ENCODE data around the gene COL4A1.
"Not testable (repeated sequence)": the region's sequence is repeated elsewhere in the genome, so short reads cannot be mapped to it uniquely, and the experiment has no call there.

Gene COL4A1

DNA sequence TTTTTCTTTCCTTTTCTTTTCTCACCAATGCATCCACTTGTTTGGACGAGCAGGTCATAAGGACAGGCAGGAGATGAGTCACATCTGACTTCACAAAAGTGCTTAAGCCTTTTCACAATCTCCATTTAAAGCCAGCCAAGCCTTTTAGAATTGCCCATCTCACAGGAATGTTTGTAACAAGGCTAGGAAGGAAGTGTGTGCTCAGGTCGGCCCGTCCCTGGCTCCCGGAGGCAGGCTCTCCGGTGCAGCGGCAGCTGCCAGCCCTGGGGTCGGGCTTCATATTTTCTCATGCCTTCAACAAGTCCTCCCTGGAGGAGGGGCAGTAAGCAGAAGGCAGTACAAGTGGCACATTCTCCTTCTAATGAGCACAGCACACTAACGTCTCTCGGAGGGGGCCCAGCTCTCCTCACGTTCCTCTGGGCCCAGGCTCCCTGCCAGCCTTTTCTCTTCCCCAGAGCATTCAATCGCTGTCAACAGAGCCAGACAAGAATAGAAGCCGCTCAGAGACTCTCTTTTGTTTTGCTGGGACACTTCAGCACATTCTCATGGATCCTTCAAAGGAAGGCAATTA, 180.5 kb downstream of the COL4A1 start:
- no peak for DNase-seq

DNA sequence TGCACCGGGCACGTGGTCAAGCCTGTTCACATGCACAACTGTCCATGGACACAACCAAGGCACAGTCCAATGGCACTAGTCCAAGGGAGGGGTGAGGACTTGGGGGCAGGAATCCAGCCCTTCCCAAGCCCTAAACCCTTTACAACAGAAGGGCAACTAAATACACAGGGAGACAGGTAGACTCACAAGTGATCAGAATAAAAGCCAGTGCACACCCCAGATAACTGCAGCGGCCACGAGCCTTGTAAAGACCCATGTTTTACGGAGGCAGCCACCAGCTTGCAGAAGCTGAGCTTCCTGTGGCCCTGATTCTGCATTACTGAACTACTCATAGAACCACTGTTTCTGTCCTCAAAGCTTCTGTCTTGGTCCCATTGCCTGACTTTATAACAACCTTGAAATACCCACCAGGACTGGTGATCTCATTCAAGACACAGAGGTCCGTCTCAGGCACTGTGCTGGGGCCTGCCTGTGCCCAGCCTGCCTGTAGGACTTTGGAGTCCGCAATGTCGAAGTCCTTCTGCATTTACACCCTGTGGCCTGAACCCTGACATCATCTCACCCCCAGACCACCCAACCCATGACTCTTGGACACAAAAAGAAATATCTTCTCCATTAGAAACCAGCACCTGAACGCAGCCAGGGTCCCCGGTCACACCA, 181.2 kb downstream of the COL4A1 start:
- no peak for DNase-seq

DNA sequence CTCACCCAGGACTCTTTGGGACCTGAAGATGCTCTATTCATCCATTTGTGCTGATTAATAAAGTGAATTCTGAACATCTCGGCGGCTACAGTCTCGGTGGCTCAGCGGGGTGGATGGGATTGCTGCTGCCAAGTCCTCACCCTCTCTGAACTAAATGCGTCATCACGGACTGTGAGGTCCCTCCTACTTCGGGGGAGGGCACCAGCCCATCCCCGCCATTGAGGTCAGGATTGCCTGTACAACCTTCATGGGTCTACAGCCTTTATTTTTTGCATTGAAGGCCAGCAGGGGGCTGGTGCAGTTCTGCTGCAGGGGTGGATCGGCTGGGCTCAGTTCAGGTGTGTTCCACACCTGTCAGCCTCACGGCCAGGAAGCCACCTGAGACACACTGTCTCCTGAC, 181.8 kb downstream of the COL4A1 start:
- DNase-seq: no peak

DNA sequence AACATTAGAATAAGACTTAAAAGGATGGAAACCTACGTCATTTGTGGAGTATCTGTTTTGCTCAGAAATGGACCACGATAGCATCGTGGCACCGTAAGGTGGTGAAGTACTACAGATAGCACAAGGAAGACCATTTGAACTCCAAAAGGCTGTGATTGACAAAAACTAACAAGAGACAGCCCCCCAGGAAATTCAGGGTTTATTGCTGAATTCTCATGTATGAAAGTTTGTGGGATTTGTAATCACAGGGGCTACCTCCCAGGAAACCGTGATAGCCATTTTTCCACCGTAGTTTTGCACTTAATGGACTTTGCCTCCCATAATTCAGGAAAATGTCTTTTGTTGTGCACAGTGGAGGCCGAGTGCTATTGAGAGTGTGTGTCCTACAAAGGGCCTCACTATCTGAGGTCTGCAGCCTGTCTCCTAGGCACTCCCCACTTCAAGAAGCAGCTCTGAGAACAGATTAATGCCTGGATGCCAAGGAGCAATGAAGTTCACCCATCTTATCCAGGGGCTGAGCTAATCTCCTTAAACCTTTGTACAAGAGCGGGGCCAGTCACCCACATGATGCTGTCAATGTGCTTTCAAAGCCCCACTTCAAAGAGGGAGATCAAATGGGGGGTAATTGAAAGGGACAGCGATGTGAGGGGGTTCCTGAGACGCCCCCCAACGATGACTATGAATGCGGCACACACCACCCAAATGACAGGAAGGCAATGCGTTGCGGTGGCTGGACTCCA, 182.6 kb downstream of the COL4A1 start:
- no peak for DNase-seq

DNA sequence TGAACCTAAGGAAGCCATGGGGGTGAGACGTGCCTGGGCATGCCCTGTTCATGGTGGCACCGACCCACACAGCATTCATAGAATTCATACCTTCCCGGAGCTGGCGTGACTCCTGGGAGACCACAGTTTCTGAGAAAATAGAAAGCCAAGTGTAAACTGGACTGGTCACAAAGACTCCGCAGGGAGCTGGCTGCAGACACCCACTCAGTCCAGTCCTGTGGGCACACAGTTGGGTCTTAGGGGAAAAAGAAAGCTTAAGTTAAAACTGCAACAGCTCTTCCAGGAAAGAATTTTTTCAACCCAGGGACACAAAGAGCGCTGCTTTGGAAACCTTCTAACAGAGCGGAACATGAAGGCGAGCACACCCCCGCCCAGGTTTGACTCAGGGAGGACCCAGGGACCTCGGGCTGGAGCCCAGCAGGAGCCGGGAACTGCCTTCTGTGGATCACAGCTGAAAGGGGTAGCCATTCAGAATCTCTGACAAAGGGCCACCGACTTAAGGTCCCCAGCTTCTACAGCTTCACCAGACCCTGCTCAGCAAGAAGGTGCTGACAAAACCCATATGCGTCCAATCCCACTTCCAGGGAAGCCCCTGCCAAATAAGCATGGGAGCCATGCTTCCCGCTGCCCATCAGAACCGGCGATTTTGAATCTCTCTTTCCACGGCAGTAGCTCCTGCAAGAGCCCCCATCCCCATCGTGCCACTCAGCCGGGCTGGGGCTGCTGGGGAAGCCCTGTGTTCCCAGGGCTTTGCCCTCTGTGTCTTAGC, 183.7 kb downstream of the COL4A1 start:
- DNase-seq: no peak

DNA sequence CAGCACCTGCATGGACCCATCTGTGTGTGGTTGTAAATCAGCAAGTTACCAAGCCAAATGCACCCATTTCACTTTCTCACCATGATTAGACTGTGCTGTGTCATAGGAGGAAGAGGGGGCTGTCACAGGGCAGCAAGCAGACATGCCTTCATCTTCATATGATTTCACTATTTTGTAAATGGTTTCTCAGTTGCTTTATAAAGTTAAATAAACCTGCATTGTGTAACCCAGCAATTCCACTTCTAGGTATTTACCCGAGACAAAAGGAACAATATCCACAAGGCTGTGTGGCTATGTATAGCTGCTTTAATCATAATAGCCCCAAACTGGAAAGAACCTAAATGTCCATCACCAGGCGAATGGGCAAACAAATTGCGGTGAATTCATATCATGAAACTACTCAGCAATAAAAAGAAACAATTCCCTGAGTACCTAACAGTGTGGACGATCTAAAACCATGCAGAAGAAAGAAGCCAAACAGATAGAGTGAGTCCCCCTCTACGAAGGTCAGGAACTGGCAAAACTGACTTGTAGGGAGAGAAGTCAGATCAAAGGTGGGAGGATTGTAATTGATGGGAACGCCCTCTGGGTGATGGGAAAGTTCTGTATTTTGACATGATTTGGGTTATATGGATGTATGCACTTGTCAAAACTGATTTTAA, 185.4 kb downstream of the COL4A1 start:
- DNase-seq: no peak

DNA sequence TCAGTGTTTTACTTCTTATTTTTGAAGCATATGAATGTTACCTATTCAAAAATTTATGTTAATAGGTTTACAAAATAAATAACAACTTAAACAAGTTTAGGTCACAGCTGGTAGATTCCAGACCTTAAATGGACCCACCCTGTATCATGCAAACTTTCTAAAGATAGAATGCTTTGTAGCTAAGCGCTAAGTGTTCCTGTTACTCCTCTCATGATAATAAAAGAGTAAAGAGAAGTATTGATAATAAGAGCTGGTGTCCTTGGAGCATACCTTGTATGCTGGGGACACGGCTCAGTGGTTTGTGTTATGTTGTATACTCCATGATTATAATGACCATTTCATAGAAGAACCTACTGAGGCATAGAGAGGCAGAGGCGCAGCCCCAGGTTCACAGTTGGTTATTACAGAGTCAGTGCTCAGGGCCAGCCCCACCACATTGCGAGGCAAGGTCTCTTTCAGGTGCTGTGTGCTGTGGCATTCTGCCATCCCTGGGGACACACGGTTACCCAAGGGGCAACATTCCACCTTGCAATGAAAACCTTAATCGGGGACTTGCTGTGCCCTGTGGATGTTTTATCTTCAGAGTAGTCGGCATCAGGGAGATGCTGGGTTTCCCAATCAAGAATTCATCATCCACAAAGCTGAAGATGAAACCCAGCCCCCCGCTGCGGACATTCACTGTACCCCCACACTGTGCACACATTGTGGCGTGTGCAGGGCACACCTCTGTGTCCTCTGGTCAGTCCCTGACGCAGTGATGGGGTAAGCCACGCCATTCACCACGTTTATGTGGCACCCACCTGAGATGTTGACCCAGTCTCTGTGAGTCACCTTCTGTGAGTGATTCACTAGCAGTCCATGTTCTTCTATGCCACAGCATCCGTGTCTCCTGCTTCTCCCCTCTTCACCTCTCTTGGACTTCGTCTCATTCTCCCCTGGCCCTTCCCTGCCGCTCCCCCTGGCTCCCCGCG, 186.7 kb downstream of the COL4A1 start:
- DNase-seq: no peak

DNA sequence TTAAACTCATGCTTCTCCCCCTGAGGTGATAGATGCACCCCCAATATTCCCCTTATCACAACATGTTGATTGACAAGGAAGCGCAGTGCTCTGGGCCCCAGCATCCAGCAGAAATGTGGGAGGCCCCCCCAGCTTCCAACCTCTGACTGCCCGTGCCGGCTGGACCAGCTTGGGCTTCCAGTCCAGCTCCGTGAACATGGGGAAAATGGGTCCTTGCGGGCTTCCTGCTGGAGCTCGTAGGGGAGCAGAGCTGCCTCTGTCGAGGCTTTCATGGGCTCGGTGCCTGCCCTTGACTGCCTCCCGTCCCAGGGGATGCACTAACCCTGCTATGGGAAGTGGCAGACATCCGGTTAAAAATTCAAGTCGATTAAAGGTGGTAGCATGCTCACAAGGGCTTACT, 188.9 kb downstream of the COL4A1 start:
- no peak for DNase-seq

DNA sequence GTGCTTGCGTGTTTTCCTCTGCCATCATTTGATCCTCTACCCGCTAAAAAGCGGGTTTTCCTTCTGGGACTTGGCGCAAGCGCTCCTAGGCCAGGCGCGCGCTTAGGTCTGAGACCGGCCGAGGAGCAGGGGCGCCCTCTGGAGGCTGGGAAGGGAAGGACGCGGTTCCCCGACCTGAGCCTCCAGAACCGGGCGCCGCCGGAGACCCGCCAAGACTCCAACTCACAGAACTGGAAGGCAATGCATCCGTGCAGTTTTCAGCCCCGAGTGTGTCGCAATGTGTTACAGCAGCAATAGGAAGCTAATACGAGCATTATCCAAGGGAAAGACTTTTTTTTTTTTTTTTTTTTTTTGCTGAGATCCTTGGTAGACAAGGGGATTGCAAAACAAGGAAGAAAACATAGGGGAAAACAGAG, 190.9 kb downstream of the COL4A1 start:
- no peak for DNase-seq

DNA sequence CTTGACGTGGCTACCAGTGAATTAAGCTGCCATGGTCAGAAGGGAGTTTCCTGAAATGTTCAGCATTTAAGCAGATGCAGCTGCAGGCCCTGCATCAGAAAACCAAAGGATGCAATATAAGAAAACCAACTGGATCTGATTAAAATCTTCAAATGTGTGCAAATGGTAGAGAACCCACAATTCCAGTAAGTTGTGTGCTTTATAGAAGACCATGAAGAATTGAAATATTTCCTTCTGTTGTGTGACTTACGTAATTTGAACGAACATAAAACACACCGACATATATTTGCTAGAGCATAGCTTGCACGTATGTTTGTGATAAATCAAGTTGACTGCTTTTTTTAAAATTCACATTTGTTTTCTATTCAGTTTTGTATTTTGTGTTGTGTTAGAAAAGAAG, 191.4 kb downstream of the COL4A1 start:
- no peak for DNase-seq

DNA sequence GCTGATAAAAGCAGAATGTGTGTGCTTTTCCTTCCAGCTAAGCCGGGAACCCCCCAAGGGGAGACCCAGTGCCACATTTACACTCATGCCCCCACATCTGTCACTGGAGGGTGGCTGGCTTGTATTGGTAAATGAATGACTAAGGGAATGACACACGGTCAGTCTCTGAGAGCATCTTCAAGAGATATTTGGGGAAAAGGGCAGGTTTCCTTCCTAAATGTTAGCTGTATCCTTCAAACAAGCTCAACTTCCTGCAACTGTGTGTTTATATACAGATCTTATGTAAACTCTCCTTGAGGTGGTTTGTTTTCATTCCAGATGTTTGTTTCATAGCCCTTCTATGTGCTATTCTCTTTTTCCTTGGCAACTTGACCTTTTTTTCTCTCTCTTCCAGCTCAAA, 192.6 kb downstream of the COL4A1 start:
- no peak for DNase-seq

DNA sequence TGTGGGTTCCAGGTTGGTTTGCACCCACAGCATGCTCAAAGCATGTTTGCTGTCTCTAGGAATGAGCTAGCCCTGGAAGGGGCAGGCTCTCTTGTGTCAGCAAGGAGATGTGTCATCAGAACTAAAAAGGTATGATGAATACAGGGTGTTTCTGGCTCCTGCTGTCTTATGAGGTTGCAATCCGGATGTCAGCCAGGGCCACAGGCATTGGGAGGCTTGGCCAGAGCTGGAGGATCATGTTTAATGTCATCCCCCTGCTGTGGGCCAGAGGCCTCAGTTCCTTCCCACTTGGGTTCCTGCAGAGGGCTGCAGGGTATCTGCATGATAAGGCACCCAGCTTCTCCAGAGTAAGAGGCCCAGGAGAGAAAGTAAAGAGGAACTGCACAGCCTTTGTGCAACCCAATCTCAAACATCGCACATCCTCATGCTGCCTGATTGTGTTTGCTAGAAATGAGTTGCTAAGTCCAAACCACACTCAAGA, 193.6 kb downstream of the COL4A1 start:
- DNase-seq: no peak

DNA sequence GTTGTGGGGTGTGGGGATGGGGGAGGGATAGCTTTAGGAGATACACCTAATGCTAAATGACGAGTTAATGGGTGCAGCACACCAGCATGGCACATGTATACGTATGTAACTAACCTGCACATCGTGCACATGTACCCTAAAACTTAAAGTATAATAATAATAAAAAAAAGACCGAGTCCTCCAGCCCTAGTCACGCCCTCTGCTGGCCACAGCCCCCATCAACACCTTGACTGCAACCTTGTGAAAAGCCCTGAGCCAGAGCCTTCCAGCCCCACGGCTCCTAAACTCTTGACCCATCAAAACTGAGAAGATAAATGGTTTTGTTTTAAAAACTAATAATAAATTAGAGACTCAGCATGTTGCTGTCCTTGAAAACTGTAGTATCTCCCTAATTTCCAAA, 194.6 kb downstream of the COL4A1 start:
- DNase-seq: not testable (repeated sequence)

DNA sequence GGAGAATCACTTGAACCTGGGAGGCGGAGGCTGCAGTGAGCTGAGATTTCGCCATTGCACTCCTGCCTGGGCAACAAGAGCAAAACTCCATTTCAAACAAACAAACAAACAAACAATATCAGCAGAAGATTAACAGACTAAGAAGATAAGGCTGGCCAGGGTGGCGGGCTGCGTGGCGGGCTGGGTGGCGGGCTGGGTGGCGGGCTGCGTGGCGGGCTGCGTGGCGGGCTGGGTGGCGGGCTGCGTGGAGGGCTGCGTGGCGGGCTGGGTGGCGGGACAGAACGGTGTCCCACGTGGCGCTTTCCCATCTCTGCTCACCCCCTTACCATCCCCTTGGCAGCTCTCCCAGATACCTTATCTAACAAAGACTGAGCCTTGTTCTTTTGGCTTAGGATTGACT, 196.2 kb downstream of the COL4A1 start:
- no peak for DNase-seq

DNA sequence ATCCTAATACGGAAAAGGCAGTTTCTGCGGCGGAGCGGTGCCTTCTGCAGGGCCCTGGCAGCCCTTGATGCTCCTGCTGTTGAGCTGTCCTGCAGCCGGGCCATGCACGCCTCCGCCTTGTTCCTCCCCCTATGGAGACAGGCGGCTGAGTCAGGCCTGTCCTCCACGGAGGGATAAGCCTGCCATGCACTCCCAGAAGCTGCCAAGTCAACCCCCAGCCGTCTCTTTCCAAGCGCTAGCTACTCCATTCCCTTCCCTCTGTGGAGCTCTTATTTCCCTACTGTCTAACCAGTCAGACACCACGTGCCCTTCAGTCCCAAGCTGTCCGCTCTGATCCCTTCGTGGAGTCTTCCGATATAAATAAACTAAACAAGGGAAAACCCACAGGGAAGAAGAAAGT, 197.0 kb downstream of the COL4A1 start:
- no peak for DNase-seq

DNA sequence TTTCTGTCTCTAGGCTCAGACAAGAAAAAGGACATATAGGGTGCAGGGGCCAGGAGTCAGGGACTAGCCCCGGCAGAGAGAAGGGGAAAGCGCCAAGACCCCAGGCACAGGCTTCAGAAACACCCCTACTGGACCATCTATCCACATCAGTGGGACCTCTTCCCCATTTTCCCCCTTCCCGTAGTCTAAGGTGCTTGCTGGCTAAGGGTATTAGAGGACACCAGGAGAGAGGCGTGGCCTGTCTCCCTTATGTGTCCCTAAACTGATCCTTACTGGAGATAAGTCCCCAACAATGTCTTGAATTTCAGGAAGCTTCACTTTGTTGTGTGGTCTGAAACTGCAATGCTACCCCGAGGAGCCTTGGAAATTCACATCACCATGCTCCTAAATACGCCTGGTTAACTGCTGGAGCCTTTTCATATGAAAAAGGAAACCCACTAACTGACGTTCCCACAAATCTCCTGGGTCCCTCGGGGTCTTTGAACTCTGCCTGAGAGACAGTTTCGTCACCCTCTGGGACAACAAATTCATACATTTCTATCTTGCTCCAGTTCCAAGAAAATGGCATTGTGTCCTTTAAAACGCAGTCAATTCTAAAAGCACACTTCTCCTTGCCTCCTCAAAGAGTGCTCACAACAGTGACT, 197.7 kb downstream of the COL4A1 start:
- DNase-seq: no peak

DNA sequence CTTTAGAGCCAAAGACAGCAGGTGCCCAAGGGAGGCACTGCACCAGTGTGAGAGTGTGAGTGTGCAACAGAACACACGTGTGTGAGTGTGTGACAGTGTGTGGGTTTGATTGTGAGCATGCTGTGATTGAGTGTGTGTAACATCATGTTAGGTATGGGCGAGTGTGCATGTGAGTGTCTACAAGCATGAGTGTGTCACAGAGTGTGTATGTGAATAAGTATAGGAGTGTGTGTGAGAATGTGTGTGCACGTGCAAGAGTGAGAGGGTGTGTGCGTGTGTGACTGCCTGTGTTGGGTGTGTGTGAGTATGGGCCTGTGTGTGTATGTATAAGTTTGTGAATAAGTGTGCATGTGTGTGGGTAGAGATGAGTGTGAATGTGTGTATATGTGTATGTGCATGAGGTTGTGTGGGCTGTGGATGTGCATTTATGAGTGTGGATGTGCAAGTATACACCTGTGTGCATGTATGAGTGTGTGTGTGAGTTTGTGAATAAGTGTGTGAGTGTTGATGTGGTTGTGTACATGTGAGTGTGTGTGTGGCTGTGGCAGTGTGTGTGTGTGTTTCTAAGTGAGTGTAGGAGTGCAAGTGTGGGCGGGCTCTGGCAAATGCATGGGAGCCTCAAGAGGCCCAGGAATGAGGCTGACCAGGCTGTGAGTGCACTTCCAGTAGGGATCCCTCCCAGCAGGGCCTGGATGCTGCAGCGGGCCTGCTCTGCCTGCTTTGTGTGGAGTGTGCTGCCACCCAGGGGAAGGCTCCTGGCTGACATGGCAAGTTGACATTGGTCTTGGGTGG, 198.4 kb downstream of the COL4A1 start:
- no peak for DNase-seq

DNA sequence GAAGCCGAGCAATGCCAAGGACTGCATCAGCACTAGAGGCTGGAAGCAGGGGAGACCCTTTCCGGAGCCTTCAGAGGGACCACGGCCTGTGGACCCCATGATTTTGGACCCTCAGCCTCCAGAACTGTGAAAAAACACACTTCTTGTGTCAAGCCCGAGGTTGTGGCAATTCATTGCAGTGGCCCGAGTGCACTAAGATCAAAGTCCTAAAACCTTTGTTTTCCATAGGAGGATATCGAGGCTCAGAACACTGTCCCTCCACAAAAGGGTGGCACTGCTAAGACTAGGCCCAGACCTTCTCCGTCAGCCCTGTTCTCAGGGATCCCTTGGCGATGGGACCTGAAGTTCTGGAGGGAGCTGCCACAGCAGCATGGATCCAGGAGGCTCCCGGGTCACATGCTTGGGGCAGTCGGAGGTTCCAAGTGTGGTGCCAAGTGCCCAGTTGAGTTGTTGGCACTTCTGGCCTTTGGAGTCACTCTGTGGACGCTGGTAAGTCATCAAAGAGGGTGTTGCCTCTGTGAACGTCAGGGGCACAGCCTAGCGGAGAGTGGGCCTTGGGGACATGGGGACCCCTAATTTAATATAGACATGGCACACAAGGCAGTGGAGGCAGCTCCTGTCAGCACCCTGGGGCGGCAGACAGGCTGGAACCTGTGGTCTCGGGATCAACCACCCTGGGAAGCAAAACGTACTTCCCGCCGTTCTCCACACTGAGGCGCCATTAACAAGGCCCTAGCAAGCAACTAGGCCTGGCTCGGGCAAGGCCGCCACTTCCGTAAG, 199.2 kb downstream of the COL4A1 start:
- no peak for DNase-seq

DNA sequence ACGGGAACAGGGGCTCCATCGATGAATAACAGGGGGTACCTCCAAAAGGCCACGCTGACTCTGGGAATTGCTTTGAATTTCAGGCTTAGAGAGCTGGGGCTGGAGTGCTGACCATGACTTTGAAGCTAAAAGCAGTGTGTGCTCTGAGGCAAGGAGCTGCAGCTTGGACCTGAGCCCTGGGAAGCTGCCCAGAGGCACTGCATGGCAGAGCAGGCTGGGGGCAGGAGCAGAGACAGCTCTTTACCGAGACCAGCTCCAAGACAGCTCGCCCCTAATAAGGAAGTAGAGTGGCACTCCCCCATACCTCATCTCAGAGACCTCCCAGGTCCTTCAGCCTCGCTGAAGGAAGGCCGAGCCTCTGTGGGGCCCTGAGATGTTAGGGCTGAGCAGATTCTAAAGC, 200.2 kb downstream of the COL4A1 start:
- no peak for DNase-seq

DNA sequence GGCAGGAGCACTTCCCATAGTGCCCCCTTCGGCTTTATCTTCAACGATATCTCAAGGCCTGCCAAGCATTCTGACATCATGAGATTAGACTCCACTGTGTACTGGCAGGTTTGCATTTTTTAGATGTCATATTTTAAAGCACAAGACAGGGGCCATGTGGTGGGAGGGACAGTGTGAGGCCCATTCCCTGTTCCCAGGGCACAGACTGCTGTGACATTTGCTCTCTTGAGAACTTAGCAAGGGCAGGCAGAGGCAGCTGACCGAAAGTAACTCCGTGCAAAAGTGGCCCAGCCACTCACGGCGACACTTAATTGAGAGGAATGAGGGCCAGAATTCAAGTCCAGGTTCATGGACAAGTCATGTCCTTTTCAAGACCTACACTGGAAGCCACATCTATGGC, 201.8 kb downstream of the COL4A1 start:
- no peak for DNase-seq

Data from KG1 (cell line).